HAP-1 (cell line): ENCODE results near the gene SNX27.
"Not testable (repeated sequence)": the region's sequence is repeated elsewhere in the genome, so short reads cannot be mapped to it uniquely, and the experiment has no call there.

Experiments
- DNase-seq, 2 experiments: peaks; one replicate each; pipeline ENCODE4 v3.0.0-alpha.2; 2016 to 2020; ENCODE audit warnings: low spot score in 2 of 2
- H3K27me3 ChIP-seq: fragments of 250-450 bp; sonication (Bioruptor Pico); 2 replicates; pipeline ENCODE4 v1.5.1; 2020; ENCODE audit warnings: low read depth, mild to moderate bottlenecking, moderate library complexity
- H3K36me3 ChIP-seq: fragments of 250-450 bp; sonication (Bioruptor Pico); replicated peaks from 2 replicates; pipeline ENCODE4 v1.5.1; 2020; ENCODE audit warnings: mild to moderate bottlenecking
- H3K4me1 ChIP-seq: fragments of 250-450 bp; sonication (Bioruptor Pico); 2 replicates; pipeline ENCODE4 v1.5.1; 2020; ENCODE audit warnings: mild to moderate bottlenecking
- H3K4me3 ChIP-seq: fragments of 250-450 bp; sonication (Bioruptor Pico); 2 replicates; pipeline ENCODE4 v1.5.1; 2020; ENCODE audit warnings: mild to moderate bottlenecking, moderate library complexity
- H3K9me3 ChIP-seq: fragments of 250-450 bp; sonication (Bioruptor Pico); 2 replicates; pipeline ENCODE4 v1.5.1; 2020; ENCODE audit warnings: mild to moderate bottlenecking, moderate library complexity
- in situ Hi-C: fragments of 300-500 bp; cut with MboI; formaldehyde crosslinking; loops from 3 replicates; pipeline ENCODE4 v1.14.3; 2020; ENCODE audit warnings: low sequenced_read_pairs, inconsistent platforms, mixed read lengths

The SNX27 gene

DNA sequence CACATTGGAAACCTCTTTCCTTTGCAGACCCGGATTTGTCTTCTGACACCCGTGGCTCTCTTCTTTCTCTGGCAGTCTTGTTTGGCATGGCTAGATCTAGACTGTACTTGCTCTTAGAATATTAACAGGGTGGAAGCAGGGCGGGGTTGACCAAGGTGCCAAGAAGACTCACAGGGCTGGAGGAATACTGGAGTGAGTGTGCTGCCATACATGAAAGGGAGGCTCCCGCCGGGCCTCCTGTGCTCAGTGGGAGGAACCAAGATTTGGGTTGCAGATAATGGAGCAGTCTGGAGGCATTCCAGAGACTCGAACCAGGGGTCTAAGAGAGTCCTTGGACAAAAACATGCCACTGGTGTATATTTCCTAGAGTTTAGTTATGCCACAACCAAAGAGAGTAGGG lies 27.6 kb upstream of the SNX27 start:
- Histone ChIP-seq H3K27me3 (no peaks in the 10 kb centered on the region), H3K4me1 (no peaks in the 10 kb centered on the region), H3K4me3 (no peak overlapping the region), H3K36me3 (peaks cover 25% of the 10 kb centered on the region), H3K9me3 (no peaks in the 10 kb centered on the region)
- DNase-seq, result no peak
- in situ Hi-C loops, result no loop called here

DNA sequence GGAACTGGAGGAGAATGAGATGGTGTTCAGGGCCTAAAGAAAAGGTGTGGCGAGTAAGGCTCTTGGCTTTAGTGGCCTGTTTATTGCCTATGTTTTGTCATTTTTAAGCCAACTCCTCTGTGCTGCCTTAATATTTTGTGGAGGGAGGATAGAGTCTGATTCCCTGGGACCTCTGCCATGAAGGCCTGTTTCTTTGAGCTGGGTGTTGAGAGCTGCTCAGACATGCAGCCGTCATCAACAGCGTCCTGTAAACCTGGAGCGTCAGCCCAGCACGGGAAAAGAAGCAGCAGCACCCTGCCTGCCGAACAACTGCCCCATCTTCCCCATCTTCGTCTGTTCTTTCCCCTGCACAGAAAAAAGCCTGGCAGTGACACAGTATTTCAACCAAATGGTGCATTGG lies 27.1 kb upstream of the SNX27 start:
- no peak for DNase-seq
- Histone ChIP-seq H3K9me3 (no peaks in the 10 kb centered on the region), H3K27me3 (no peaks in the 10 kb centered on the region), H3K4me3 (no peak overlapping the region), H3K4me1 (no peaks in the 10 kb centered on the region), H3K36me3 (peaks cover 20% of the 10 kb centered on the region)
- in situ Hi-C loops, result no loop called here

DNA sequence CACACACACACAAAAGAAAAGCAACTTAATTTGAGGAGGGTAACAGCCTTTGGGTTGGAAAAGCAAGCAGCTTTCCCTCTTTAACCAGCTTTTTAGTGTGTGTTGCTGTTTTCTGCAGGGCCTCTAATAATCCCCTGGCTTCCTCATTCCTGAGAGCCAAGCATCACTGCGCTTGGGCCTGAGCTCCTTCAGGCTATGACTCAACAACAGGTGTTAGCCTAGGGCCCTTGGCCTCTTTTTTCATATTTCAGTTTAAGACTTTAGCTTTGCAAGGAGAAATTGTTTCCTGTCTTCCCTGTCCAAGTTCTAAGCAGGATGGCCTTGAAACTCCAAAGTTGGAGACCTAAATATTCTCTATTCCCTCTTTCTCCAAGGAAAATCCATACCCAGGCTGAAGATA lies 26.2 kb upstream of the SNX27 start:
- no peaks in the 10 kb centered on the region for H3K9me3 ChIP-seq
- no peaks in the 10 kb centered on the region for H3K4me1 ChIP-seq
- H3K4me3 ChIP-seq, result no peak overlapping the region
- in situ Hi-C loops, result no loop called here
- H3K36me3 ChIP-seq, result peaks cover 18% of the 10 kb centered on the region
- DNase-seq, result no peak
- H3K27me3 ChIP-seq, result no peaks in the 10 kb centered on the region

DNA sequence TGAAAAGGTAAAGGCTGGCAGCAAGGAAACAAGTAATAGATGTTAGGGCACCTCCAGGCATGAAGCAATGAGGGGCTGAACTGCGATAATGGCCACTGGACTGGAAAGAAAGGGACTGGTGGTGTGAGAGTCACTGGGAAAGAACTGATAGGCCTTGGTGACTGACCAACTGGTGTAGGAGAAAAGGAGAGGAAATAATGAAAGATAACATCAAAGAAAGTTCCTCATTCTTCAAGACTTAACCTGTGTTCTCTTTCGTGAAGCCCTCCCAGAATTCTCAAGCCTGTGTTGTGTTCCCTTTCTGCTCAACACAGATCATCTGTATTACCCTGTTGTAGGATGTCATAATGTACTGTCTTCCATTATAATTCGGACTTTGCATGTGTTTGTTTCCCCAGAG lies 20.9 kb upstream of the SNX27 start:
- no peak overlapping the region for H3K4me3 ChIP-seq
- peaks cover 5% of the 10 kb centered on the region for H3K4me1 ChIP-seq
- no peaks in the 10 kb centered on the region for H3K27me3 ChIP-seq
- in situ Hi-C loops, result no loop called here
- H3K36me3 ChIP-seq, result no peaks in the 10 kb centered on the region
- DNase-seq, result no peak
- no peaks in the 10 kb centered on the region for H3K9me3 ChIP-seq

DNA sequence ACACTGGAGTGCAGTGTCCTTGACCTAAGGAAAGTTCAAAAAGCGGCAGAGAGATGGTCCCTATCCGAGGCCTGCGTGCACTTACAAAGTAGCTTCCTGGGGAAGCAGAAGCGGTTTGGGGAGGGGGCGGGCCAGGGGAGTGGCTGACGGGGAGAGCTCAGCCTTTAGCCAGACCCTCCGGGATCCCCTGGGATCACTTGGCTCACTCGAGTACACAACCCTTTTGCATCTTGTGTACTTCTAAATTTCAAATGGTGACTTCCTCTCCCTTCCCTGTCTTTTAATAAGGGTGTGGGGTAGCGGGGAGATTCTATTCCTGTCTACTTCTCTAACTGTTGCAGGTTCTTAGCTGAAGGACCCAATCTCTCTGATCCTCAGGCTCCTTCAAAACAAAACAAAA lies 18.1 kb upstream of the SNX27 start:
- no peaks in the 10 kb centered on the region for H3K36me3 ChIP-seq
- no peaks in the 10 kb centered on the region for H3K27me3 ChIP-seq
- H3K4me3 ChIP-seq, result 0 out of 2 replicates have a peak overlapping the region, but pooled peaks have one; percentile 1
- in situ Hi-C loops, result no loop called here
- DNase-seq, result peak in 1 of 2 experiments; percentile 24
- H3K9me3 ChIP-seq, result no peaks in the 10 kb centered on the region
- H3K4me1 ChIP-seq, result peaks cover 5% of the 10 kb centered on the region

DNA sequence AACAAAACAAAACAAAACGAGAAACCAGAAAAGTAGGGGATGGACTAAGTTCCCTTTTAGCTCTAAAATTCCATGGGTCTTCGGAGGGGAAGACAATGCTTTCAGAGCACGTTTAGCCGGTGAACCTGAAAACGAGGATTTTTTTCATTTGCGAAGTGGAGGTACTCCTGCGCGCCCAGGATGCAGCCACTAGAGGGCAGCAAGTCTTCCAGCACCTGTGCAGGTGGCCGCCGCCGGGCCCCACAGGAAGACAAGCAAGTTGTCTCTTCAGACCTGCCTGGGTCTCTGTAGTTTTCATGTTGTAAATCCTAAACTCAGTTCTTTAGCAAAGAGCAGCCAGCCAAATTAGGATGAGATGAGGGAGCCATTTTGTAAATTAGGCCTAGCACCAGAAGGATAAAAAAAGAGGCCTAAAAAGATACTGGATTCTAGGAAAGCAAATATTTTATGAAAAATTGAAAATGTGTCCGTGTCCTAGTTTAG lies 17.7 kb upstream of the SNX27 start:
- in situ Hi-C loops, result no loop called here
- H3K36me3 ChIP-seq, result no peaks in the 10 kb centered on the region
- H3K4me3 ChIP-seq, result 0 out of 2 replicates have a peak overlapping the region, but pooled peaks have one; percentile 1
- peak; percentile 59 to 87 for DNase-seq
- no peaks in the 10 kb centered on the region for H3K27me3 ChIP-seq
- no peaks in the 10 kb centered on the region for H3K9me3 ChIP-seq
- H3K4me1 ChIP-seq, result peaks cover 5% of the 10 kb centered on the region

DNA sequence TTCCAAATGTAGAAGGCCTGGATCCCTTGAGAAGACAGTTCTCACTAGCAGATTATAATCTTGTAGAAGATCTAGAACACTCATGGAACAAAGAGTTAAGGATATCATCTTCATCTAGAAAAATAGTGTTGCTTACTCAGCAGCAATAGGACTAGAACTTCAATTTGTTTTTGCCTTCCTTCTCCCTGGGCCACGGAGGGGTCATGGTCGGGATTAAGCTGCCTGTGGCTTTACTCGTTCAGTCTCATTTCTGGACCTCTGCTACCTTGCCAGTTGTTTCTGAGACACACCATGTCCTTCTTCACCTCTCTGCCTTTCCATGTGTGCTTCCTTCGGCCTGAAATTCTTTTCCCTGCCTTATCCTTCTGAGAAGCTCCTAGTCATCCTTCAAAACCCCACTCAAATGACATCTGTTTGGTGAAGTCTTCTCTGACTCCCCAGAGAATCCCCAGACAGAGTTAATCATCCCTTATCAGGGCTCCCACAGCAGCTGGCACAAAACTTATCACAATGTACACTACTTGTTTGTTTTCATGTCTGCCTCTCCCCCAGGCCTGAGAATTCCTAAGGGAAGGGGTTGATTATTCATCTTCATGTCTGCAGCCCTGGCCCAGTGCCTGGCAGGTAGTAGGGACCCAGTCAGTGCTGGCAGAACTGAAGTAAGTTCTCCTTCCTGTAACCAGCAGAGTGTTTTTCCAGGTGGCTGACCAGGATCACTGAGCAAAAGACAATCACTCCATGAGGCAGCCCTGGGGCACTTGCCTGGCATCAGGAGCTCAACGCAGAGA lies 15.5 kb upstream of the SNX27 start:
- Histone ChIP-seq H3K4me1 (peaks cover 5% of the 10 kb centered on the region), H3K36me3 (no peaks in the 10 kb centered on the region), H3K9me3 (no peaks in the 10 kb centered on the region), H3K27me3 (no peaks in the 10 kb centered on the region), H3K4me3 (no peak overlapping the region)
- in situ Hi-C loops, result no loop called here
- no peak for DNase-seq

DNA sequence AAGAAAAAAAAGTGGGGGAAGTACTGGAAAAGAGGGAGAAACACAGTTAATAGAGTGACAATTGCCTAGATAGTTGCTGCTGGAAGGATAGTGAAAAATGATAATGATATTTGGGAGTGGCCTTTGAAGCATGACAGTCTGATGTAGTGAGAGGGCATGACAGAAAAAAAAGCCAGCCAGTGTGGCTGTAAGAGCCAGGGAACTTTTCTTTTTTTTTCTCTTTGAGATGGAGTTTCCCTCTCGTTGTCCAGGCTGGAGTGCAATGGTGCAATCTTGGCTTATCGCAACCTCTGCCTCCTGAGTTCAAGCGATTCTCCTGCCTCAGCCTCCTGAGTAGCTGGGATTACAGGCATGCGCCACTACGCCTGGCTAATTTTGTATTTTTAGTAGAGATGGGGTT lies 9.3 kb upstream of the SNX27 start:
- H3K27me3 ChIP-seq, H3K4me3 ChIP-seq, H3K9me3 ChIP-seq, H3K4me1 ChIP-seq, DNase-seq, in situ Hi-C loops, H3K36me3 ChIP-seq: not testable (repeated sequence)

DNA sequence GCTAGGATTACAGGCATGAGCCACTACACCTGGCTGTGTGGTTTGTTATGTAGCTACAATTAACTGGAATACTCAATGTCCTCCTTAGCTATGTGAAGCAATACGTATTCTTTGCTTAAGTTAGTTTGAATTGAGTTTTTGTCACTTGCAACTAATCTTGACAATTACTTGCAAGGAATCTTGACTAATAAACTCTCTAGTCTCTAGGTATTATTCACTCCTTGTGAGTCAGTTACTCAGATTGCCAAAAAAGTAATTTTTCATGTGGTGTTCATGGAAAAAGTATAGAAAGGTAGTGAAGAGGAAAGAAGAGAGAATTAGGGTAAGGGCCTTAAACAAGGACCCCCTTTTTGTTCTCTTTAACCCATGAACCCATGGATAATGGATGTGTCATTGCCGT lies 7.6 kb upstream of the SNX27 start:
- H3K36me3 ChIP-seq, result no peaks in the 10 kb centered on the region
- no peaks in the 10 kb centered on the region for H3K27me3 ChIP-seq
- peaks cover 6% of the 10 kb centered on the region; the same call in 1 of the 2 replicates for H3K4me1 ChIP-seq
- DNase-seq, result no peak
- H3K4me3 ChIP-seq, result no peak overlapping the region
- in situ Hi-C loops, result no loop called here
- no peaks in the 10 kb centered on the region for H3K9me3 ChIP-seq

DNA sequence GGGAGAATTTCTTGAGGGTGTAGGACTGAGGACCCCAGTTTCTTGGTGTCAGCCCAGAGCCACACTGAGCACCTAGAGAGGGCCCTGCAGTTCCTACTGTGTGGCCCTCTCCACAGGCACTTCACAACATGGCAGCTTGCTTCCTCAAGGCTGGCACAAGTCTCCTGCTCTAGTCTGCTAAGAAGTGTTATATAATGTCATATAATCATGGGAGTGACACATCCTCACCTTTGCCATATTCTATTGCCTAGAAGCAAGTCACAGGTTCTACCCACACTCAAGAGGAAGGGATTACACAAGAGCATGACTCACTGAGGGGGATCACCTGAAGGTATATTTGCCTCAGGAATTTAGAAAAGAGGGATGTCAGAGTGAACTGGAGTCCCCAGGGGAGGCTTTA lies 5.5 kb upstream of the SNX27 start:
- Histone ChIP-seq H3K36me3 (no peaks in the 10 kb centered on the region), H3K27me3 (no peaks in the 10 kb centered on the region), H3K9me3 (no peaks in the 10 kb centered on the region), H3K4me1 (peaks cover 6% of the 10 kb centered on the region; the same call in 1 of the 2 replicates), H3K4me3 (no peak overlapping the region)
- DNase-seq, result no peak
- in situ Hi-C loops, result no loop called here

DNA sequence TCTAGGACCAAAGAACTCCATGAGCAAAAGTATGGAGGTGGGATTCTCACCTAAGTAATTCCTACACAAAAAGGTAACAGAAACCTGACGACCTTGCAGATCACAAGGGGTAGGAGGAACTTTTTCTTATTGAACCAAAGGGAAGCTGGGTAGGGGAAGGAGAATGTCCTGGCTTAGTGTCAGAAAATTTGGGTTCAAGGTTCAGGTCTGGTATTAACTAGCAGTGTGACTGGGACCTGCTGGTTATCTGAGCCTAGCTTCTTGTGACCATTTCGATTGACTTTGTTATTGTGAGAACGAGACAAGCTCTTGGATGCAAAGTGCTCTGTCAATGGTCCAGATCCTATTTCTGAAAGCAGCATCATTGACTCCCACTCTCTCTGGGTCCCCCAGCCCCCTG lies 5.0 kb upstream of the SNX27 start:
- Histone ChIP-seq H3K9me3 (no peaks in the 10 kb centered on the region), H3K27me3 (no peaks in the 10 kb centered on the region), H3K36me3 (no peaks in the 10 kb centered on the region), H3K4me1 (peaks cover 9% of the 10 kb centered on the region; the same call in 1 of the 2 replicates), H3K4me3 (no peak overlapping the region)
- no peak for DNase-seq
- in situ Hi-C loops, result no loop called here

DNA sequence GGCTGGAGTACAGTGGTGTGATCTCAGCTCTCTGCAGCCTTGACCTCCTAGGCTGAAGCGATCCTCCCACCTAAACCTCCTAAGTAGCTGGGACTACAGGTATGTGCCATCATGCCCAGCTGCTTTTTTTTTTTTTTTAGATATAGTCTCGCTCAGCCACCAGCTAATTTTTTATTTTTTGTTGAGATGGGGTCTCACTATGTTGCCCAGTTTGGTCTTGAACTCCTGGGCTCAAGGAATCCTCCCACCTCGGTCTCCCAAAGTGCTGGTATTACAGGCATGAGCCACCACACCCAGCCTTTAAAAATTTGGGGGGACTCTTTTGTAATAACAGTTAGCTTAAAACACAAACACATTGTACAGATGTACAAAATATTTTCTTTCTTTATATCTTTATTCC lies 1.7 kb upstream of the SNX27 start:
- in situ Hi-C loops, result no loop called here
- peaks cover 9% of the 10 kb centered on the region; the same call in 1 of the 2 replicates for H3K4me1 ChIP-seq
- no peaks in the 10 kb centered on the region for H3K27me3 ChIP-seq
- H3K36me3 ChIP-seq, result peaks cover 3% of the 10 kb centered on the region; the same call in 1 of the 2 replicates
- no peak overlapping the region for H3K4me3 ChIP-seq
- no peaks in the 10 kb centered on the region for H3K9me3 ChIP-seq
- no peak for DNase-seq

DNA sequence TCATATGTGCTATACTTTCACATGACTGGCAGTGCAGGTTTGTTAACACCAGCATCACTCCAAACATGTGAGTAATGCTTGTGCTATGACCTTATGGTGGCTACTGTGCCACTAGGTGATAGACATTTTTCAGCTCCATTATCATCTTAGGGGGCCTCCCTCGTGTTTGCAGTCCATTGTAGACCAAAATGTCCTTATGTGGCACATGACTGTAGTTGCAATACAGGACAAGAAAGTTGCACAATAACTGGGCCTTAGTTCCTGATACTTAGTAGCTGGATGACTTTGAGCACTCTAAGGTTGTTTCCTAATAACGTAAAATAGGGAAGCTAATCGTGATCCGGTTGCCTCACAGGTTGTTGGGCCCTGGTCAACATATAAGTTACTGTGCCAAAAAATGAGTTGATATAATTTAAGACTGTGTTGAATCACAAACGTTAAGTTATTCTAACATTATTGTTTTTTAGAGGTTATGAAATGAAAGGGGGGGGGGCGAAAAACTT lies 511 bp upstream of the SNX27 start:
- peaks cover 9% of the 10 kb centered on the region; the same call in 1 of the 2 replicates for H3K4me1 ChIP-seq
- in situ Hi-C loops, result no loop called here
- DNase-seq, result no peak
- H3K27me3 ChIP-seq, result no peaks in the 10 kb centered on the region
- peak overlapping the region; percentile 71 for H3K4me3 ChIP-seq
- H3K9me3 ChIP-seq, result no peaks in the 10 kb centered on the region
- H3K36me3 ChIP-seq, result peaks cover 3% of the 10 kb centered on the region; the same call in 1 of the 2 replicates

DNA sequence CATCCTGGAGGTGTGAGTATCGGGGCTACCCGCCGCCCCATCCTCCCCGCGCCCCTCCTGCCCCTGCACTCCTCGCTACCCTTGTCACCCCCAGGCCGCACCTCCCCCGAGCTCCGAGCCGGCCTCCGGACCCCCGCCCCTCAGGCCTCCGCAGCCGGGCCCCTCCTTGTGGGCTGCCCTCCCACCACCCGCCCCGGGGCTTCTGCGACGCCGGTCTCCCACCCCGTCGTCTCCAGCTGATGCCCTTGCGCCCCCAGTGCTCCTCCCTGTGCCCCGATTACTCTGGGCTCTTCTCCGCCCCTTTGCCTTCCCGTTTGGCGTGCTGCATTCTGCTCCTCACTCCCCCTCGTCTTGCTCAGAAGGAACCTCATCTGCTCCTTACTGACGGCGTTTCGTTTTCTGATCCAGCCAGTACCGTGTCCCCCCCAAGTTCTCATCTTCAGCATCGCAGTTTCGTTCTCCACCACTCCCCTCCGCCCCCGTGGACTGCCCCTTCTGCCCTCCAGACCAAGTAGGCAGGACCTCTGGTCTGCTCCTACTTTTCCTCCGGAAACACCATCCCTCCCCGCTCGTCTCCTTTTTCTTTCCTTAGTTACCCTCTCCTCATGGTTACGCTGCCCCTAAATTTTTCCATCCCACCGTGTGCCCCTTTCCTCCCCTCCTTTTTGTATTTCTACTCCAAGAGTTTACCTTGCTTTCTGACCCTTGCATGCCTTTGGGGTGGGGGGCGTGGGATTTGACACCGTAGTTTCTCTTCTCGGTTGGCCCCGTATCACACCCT lies 841 bp downstream of the SNX27 start:
- Histone ChIP-seq H3K36me3 (peaks cover 3% of the 10 kb centered on the region; the same call in 1 of the 2 replicates), H3K27me3 (no peaks in the 10 kb centered on the region), H3K4me1 (peaks cover 9% of the 10 kb centered on the region; the same call in 1 of the 2 replicates), H3K4me3 (peak overlapping the region; percentile 71), H3K9me3 (no peaks in the 10 kb centered on the region)
- in situ Hi-C loops, result no loop called here
- peak in 1 of 2 experiments; percentile 43 for DNase-seq
